WERI-Rb-1 (cell line): Measurements from ENCODE around the gene MAP4K1.

ENCODE experiments used
- DNase-seq: peaks from one replicate; pipeline ENCODE4 v3.0.0-alpha.2; 2020
- H3K27ac ChIP-seq: fragments of 250-450 bp; sonication (Bioruptor Pico); 2 replicates; pipeline ENCODE4 v1.5.1; 2020; ENCODE audit warnings: mild to moderate bottlenecking, moderate library complexity
- H3K27me3 ChIP-seq: fragments of 250-450 bp; sonication (Bioruptor Pico); 2 replicates; pipeline ENCODE4 v1.5.1; 2021; ENCODE audit warnings: mild to moderate bottlenecking, low read depth, moderate library complexity; ENCODE audit not compliant: insufficient read depth, severe bottlenecking
- H3K36me3 ChIP-seq: fragments of 250-450 bp; sonication (Bioruptor Pico); 2 replicates; pipeline ENCODE4 v1.5.1; 2020; ENCODE audit warnings: mild to moderate bottlenecking, moderate library complexity
- H3K4me3 ChIP-seq: 2 replicates; pipeline ENCODE4 v1.5.1; 2011; ENCODE audit warnings: low read depth, mild to moderate bottlenecking, control low read depth, low read length
- H3K9me3 ChIP-seq: fragments of 250-450 bp; sonication (Bioruptor Pico); 2 replicates; pipeline ENCODE4 v1.5.1; 2021; ENCODE audit warnings: mild to moderate bottlenecking, moderate library complexity; ENCODE audit not compliant: severe bottlenecking
- TF ChIP-seq, protein P1 (sequence below): IDR thresholded peaks from 2 replicates; pipeline ENCODE4 v1.5.1; 2011; ENCODE audit warnings: low read depth, mild to moderate bottlenecking, control low read depth, inconsistent platforms, low read length

The MAP4K1 gene

DNA sequence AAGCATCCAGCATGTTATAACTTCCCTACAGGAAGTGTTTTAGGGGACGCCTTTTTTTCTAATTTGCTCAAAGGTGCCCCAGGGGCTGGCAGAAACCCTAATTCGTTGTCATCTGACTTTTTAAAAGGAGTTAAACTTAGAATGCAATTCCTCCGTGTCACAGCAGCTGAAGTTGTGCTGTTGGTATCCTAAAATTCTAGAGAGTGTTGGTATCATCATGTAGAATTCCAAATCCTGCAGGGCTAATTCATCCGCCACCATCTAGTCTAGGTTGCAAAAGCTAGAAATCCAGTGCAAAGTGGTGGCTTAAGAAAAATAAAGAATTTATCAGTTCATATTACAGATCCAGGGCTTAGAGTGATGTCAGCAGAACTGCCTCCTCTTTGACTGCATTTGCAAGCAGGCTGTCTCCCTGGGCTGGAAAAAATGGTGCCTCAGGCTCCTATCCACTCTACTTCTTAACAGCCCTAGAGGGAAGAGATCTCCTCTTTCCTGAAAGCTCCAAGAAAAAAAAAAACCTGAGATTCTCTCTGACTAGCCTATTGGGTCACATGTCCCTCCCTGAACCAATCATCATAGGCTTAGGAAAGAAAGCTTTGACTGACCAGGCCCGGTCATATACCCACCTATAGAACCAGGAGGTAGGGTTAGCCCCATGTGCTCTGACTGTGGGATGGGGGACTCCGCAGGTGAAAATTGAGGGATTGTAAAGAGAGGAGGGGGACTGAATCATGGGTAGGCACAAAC lies 73.0 kb downstream of the MAP4K1 start:
- no peaks in the 10 kb centered on the region for H3K9me3 ChIP-seq
- H3K27ac ChIP-seq: no peak overlapping the region
- TF ChIP-seq, protein P1, sequence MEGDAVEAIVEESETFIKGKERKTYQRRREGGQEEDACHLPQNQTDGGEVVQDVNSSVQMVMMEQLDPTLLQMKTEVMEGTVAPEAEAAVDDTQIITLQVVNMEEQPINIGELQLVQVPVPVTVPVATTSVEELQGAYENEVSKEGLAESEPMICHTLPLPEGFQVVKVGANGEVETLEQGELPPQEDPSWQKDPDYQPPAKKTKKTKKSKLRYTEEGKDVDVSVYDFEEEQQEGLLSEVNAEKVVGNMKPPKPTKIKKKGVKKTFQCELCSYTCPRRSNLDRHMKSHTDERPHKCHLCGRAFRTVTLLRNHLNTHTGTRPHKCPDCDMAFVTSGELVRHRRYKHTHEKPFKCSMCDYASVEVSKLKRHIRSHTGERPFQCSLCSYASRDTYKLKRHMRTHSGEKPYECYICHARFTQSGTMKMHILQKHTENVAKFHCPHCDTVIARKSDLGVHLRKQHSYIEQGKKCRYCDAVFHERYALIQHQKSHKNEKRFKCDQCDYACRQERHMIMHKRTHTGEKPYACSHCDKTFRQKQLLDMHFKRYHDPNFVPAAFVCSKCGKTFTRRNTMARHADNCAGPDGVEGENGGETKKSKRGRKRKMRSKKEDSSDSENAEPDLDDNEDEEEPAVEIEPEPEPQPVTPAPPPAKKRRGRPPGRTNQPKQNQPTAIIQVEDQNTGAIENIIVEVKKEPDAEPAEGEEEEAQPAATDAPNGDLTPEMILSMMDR: no peak
- no peaks in the 10 kb centered on the region for H3K27me3 ChIP-seq
- no peak overlapping the region for H3K4me3 ChIP-seq
- DNase-seq: no peak
- H3K36me3 ChIP-seq: no peaks in the 10 kb centered on the region

DNA sequence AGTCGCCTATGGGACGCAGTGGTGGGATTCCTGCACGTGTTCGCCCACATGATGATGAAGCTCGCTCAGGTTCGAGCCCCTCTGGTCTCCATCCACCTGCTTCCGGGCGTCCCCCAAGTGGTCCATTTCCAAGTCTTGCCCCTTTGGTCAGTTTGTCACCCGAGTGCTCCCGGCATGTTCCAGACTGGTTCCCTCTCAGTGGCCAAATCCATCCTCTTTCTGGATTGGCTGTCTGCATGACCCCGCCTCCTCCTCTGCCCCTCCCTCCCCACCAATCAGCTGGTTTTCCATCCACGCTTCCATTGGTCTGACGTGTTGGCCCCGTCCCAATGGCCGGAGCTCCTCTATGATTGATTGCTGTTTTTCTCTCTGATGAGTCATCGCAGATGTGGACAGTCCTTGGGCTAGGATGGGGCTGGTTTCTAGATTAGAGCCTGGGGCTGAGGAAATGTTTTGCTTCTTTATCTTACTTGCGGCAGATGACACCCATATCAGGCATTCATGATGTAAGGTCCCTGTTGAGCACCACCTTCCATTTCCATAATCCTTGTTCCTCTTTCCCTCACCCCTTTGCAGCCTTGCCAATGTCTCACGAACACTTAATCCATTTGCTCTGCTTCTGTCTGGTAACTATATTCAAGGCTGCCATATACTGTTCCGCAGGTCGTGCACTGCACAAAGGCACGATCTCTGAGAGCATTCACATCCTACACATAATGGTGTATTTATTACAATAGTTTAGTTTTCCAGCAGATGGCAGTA lies 73.8 kb downstream of the MAP4K1 start:
- Histone ChIP-seq H3K27ac (no peak overlapping the region), H3K4me3 (no peak overlapping the region), H3K36me3 (no peaks in the 10 kb centered on the region), H3K9me3 (no peaks in the 10 kb centered on the region), H3K27me3 (no peaks in the 10 kb centered on the region)
- peak; percentile 24 for DNase-seq
- TF ChIP-seq, protein P1: peak; percentile 38; the same call in 1 of the 2 replicates

DNA sequence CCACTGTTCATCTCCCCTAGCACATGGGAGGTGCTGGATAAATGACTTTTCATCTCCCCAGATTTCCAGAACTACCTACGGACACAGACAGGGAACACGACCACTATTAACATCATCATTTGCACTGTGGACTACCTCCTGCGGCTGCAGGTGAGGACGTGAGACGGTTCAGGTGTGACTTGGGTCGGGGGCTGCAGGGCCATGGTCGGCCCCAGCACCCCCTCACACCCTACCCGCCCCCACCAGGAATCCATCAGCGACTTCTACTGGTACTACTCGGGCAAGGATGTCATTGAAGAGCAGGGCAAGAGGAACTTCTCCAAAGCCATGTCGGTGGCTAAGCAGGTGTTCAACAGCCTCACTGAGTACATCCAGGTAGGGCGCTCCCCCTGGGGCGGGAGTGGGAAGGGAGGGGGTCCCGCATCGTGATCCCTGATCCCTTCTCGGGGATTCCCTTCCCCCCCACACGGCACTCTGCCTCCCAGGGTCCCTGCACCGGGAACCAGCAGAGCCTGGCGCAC lies 74.4 kb downstream of the MAP4K1 start:
- no peak overlapping the region for H3K27ac ChIP-seq
- TF ChIP-seq, protein P1: no peak
- H3K9me3 ChIP-seq: no peaks in the 10 kb centered on the region
- H3K4me3 ChIP-seq: no peak overlapping the region
- H3K36me3 ChIP-seq: no peaks in the 10 kb centered on the region
- no peaks in the 10 kb centered on the region for H3K27me3 ChIP-seq
- DNase-seq: no peak

DNA sequence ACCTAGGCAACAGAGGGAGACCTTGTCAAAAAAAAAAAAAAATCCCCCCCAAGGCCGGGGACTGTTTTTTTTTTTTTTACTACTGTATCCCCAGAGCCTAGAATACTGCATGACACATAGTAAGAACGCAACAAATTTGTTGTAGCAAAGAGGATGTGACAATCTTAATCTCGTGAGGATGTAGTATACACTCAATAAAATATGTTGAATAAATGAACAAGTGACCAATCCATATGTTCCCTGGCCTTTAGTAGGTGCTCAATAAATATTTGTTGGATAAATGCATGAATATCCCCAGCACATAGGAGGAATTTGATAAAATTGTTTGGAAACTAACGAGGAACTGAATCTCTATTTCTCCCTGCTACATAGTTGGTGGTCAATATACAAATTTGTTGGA lies 75.7 kb downstream of the MAP4K1 start:
- Histone ChIP-seq H3K4me3 (no peak overlapping the region), H3K36me3 (no peaks in the 10 kb centered on the region), H3K27ac (no peak overlapping the region), H3K27me3 (no peaks in the 10 kb centered on the region), H3K9me3 (no peaks in the 10 kb centered on the region)
- no peak for DNase-seq
- TF ChIP-seq, protein P1: no peak

DNA sequence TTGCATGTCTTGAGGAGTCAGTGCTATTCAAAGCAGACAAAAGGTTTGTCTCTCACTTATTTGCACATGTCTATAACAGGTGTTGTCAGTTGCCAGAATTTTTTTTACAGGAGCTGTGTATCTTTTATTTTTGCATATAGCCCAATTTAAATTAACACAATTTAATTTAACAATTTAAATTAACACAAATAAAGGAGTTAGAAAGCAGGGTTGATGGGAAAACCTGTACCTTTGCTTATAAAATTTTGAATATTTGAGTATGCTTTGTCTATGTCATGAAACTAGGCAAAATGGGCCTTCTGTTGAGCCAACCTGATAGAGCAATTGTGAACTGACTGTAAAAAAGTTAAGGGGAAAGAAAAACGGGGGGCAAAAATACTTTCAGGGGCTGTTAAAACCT lies 78.0 kb downstream of the MAP4K1 start:
- Histone ChIP-seq H3K36me3 (no peaks in the 10 kb centered on the region), H3K27me3 (no peaks in the 10 kb centered on the region), H3K9me3 (peaks cover 10% of the 10 kb centered on the region), H3K4me3 (no peak overlapping the region), H3K27ac (no peak overlapping the region)
- no peak for DNase-seq
- TF ChIP-seq, protein P1: no peak
